ENCODE measurements around the gene POGZ. TPM values are rescaled to one million over a fixed set of nuclear protein-coding genes. Genes with fewer than 3 reads are reported as not detected.
"Not testable (repeated sequence)": the region's sequence is repeated elsewhere in the genome, so short reads cannot be mapped to it uniquely, and the experiment has no call there.

Gene POGZ
- total RNA-seq, 1 experiment from 2014 or later = 98.4 TPM

- Histone ChIP-seq H3K27me3 (replicated peaks; ENCODE audit: insufficient read depth, low read depth, low read length, poor library complexity) (no peaks in the 10 kb centered on the region), H3K27ac (ENCODE audit: low read depth, low read length, poor library complexity, severe bottlenecking) (no peak overlapping the region), H3K4me3 (ENCODE audit: low read depth, low read length, poor library complexity, severe bottlenecking) (no peak overlapping the region), H3K9me3 (ENCODE audit: low read depth, low read length, poor library complexity, severe bottlenecking) (no peaks in the 10 kb centered on the region), H3K36me3 (ENCODE audit: insufficient read depth, low read length, poor library complexity, severe bottlenecking) (no peaks in the 10 kb centered on the region), H3K4me1 (ENCODE audit: insufficient read depth, low read length, poor library complexity, severe bottlenecking) (no peaks in the 10 kb centered on the region)
- BruUV-seq (replicated peaks) = no TSS peak
- intact Hi-C loops (cut with micrococcal nuclease; ENCODE audit: unreplicated experiment) = loop anchor here (10.0 kb wide), 1 partner anchor 89 kb away; no protein-coding TSS in a partner anchor
- DNase-seq (ENCODE audit: low spot score) = no peak
- POLR2A ChIA-PET (ENCODE audit: low non-redundant PET) = no interaction called here
- CTCF ChIA-PET = no interaction called here
- TF ChIP-seq CTCF (conservative IDR thresholded peaks at IDR 0.05; ENCODE audit: low read depth, low read length) (no peak), EZH2 (IDR thresholded peaks at IDR 0.05; ENCODE audit: borderline replicate concordance, low read depth, low read length, poor library complexity, severe bottlenecking) (no peak)
Measured at GRCh38 chr1:151393583-151393982, 65.7 kb downstream of the POGZ start.

GRCh38 chr1:151391079-151391563 is 68.2 kb downstream of the POGZ start:
- H3K4me3 ChIP-seq (ENCODE audit: low read depth, low read length, poor library complexity, severe bottlenecking) = no peak overlapping the region
- no peaks in the 10 kb centered on the region for H3K4me1 ChIP-seq (ENCODE audit: insufficient read depth, low read length, poor library complexity, severe bottlenecking)
- no peaks in the 10 kb centered on the region for H3K27me3 ChIP-seq (replicated peaks; ENCODE audit: insufficient read depth, low read depth, low read length, poor library complexity)
- BruUV-seq (replicated peaks) = no TSS peak
- no peaks in the 10 kb centered on the region for H3K36me3 ChIP-seq (ENCODE audit: insufficient read depth, low read length, poor library complexity, severe bottlenecking)
- no peak overlapping the region for H3K27ac ChIP-seq (ENCODE audit: low read depth, low read length, poor library complexity, severe bottlenecking)
- TF ChIP-seq EZH2 (IDR thresholded peaks at IDR 0.05; ENCODE audit: borderline replicate concordance, low read depth, low read length, poor library complexity, severe bottlenecking) (no peak), CTCF (conservative IDR thresholded peaks at IDR 0.05; ENCODE audit: low read depth, low read length) (no peak)
- DNase-seq (ENCODE audit: low spot score) = no peak
- intact Hi-C loops (cut with micrococcal nuclease; ENCODE audit: unreplicated experiment) = loop anchor here (10.0 kb wide), 1 partner anchor 86 kb away; no protein-coding TSS in a partner anchor
- POLR2A ChIA-PET (ENCODE audit: low non-redundant PET) = no interaction called here
- no peaks in the 10 kb centered on the region for H3K9me3 ChIP-seq (ENCODE audit: low read depth, low read length, poor library complexity, severe bottlenecking)
- CTCF ChIA-PET = no interaction called here

GRCh38 chr1:151390221-151391078 is 68.8 kb downstream of the POGZ start:
- CTCF ChIA-PET; H3K27ac ChIP-seq (ENCODE audit: low read depth, low read length, poor library complexity, severe bottlenecking); H3K9me3 ChIP-seq (ENCODE audit: low read depth, low read length, poor library complexity, severe bottlenecking); H3K36me3 ChIP-seq (ENCODE audit: insufficient read depth, low read length, poor library complexity, severe bottlenecking); H3K4me3 ChIP-seq (ENCODE audit: low read depth, low read length, poor library complexity, severe bottlenecking); POLR2A ChIA-PET (ENCODE audit: low non-redundant PET); BruUV-seq (replicated peaks); DNase-seq (ENCODE audit: low spot score); H3K4me1 ChIP-seq (ENCODE audit: insufficient read depth, low read length, poor library complexity, severe bottlenecking); H3K27me3 ChIP-seq (replicated peaks; ENCODE audit: insufficient read depth, low read depth, low read length, poor library complexity): not testable (repeated sequence)
- intact Hi-C loops (cut with micrococcal nuclease; ENCODE audit: unreplicated experiment) = loop anchor here (10.0 kb wide), 1 partner anchor 86 kb away; no protein-coding TSS in a partner anchor
